Muscle of leg (tissue), 16 donors: ENCODE measurements around the gene TAF3. TPM values are rescaled to one million over a fixed set of nuclear protein-coding genes. Genes with fewer than 3 reads are reported as not detected.
A peak's percentile ranks its signal among the peaks of the same experiment; 100 is the strongest.
"Not testable (repeated sequence)": the region's sequence is repeated elsewhere in the genome, so short reads cannot be mapped to it uniquely, and the experiment has no call there.

Experiments used
- DNase-seq: peaks from one replicate; pipeline ENCODE4 v3.0.0; 2013
- H3K27ac ChIP-seq: one replicate; pipeline ENCODE4 v1.5.1; 2013; ENCODE audit warnings: mild to moderate bottlenecking, low read length, control low read depth
- H3K27me3 ChIP-seq: one replicate; pipeline ENCODE4 v1.6.1; 2013; ENCODE audit warnings: low read length; ENCODE audit not compliant: control insufficient read depth, insufficient read depth
- H3K36me3 ChIP-seq: one replicate; pipeline ENCODE4 v1.6.1; 2013; ENCODE audit warnings: low read length; ENCODE audit not compliant: control insufficient read depth, insufficient read depth
- H3K4me1 ChIP-seq: one replicate; pipeline ENCODE4 v1.6.1; 2013; ENCODE audit warnings: low read length; ENCODE audit not compliant: control insufficient read depth, insufficient read depth
- H3K4me3 ChIP-seq: one replicate; pipeline ENCODE4 v1.5.1; 2013; ENCODE audit warnings: low read length, control low read depth
- H3K9me3 ChIP-seq: replicated peaks from 2 replicates; pipeline ENCODE4 v1.6.1; 2013; ENCODE audit warnings: low read depth, low read length; ENCODE audit not compliant: control insufficient read depth
- WGBS: methylation state at CpG from one replicate; pipeline ENCODE4 v1.1.5; 2013; ENCODE audit warnings: missing lambda C conversion rate; ENCODE audit not compliant: insufficient coverage; 5-methylcytosine and 5-hydroxymethylcytosine counted together
- long read RNA-seq, 11 donors: transcript quantifications; one replicate each; lab custom pipeline, GENCODE V29; 2026
- polyA plus RNA-seq, 8 donors: library from polyadenylated mRNA; unstranded; fragments of 120-200 nt; gene quantifications; one replicate each; pipeline versions ENCODE4 v1.2.1 to v1.2.3, GENCODE V29; 2013; ENCODE audit warnings: inconsistent platforms in 1 of 8, low replicate concordance in 1 of 8; ENCODE audit not compliant: insufficient read length in 8 of 8, insufficient read depth in 1 of 8
- total RNA-seq: library from RNA; stranded (reverse); fragments of 120-200 nt; gene quantifications from one replicate; pipeline ENCODE4 v1.2.4, GENCODE V29; 2013

Gene TAF3, protein sequence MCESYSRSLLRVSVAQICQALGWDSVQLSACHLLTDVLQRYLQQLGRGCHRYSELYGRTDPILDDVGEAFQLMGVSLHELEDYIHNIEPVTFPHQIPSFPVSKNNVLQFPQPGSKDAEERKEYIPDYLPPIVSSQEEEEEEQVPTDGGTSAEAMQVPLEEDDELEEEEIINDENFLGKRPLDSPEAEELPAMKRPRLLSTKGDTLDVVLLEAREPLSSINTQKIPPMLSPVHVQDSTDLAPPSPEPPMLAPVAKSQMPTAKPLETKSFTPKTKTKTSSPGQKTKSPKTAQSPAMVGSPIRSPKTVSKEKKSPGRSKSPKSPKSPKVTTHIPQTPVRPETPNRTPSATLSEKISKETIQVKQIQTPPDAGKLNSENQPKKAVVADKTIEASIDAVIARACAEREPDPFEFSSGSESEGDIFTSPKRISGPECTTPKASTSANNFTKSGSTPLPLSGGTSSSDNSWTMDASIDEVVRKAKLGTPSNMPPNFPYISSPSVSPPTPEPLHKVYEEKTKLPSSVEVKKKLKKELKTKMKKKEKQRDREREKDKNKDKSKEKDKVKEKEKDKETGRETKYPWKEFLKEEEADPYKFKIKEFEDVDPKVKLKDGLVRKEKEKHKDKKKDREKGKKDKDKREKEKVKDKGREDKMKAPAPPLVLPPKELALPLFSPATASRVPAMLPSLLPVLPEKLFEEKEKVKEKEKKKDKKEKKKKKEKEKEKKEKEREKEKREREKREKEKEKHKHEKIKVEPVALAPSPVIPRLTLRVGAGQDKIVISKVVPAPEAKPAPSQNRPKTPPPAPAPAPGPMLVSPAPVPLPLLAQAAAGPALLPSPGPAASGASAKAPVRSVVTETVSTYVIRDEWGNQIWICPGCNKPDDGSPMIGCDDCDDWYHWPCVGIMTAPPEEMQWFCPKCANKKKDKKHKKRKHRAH
- total RNA-seq: 2.0 TPM
- 1 to 10 TPM; 4.8 to 7.4 (median 6.4) TPM for polyA plus RNA-seq
- long read RNA-seq, donor 1: 0 reads
- long read RNA-seq, donor 2: 0 reads
- long read RNA-seq, donor 3, full-length matches to known transcripts: 2 of 2 reads
- long read RNA-seq, donor 3, partial matches to known transcripts: 0 of 2 reads
- long read RNA-seq, donor 3, other reads (novel, unspliced or antisense): 0 of 2 reads
- long read RNA-seq, donor 4: 0 reads
- long read RNA-seq, donor 5: 0 reads
- long read RNA-seq, donor 6: 0 reads
- long read RNA-seq, donor 7: 0 reads
- long read RNA-seq, donor 8: 0 reads
- long read RNA-seq, donor 9, partial matches to known transcripts: 5 of 5 reads
- long read RNA-seq, donor 9, other reads (novel, unspliced or antisense): 0 of 5 reads
- long read RNA-seq, donor 10: 0 reads
- long read RNA-seq, donor 11: 0 reads

DNA sequence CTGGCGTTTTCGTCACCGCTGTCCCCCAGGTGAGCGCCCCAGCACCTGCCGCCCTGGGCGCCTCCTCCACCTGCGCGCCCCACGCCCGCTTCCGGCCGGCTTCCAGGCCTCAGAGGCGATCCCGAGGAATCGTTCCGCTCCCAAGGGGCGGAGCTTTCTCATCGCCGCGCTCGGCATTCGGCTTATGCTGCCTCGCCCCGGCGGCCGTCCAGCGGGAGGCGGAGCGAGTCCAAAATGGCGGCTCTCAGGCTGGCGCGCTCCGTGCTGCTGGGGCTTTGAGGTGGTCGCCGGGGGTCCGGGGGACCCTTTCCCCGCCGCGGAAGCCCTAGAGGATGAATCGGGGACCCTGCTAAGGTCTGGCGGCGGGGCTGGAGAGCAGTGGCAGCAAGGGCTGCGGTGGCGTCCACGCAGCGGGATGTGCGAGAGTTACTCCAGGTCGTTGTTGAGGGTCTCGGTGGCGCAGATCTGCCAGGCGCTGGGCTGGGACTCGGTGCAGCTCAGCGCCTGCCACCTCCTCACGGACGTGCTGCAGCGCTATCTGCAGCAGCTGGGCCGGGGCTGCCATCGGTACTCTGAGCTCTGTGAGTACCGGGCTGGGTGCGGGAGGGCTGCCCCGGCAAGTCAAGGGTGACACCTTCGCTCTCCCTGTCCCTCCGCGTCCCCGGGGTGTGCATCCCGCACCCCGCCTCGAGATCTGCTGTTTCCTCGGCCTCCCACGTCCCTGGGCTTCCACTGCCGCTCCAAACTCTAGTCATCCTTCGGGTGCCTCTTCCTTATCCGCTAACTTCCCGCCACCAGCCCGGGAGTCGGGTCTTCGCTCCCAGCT, at the start of gene TAF3:
Gene TAF3 (plus strand): TSS at position 211 of the 826 bp plus-strand sequence. CDS start 205 bp downstream, at position 416.
- H3K27ac ChIP-seq: peak within 1 kb of the TSS; percentile 71
- H3K9me3 ChIP-seq: no peaks in the 10 kb centered on the region
- peak within 1 kb of the TSS; percentile 97 for H3K4me3 ChIP-seq
- H3K36me3 ChIP-seq: peaks cover 7% of the 10 kb centered on the region
- peaks cover 8% of the 10 kb centered on the region for H3K4me1 ChIP-seq
- WGBS: under 1% methylated on average over 65 of the region's 77 CpGs
- peak; percentile 97 for DNase-seq
- peaks cover 18% of the 10 kb centered on the region for H3K27me3 ChIP-seq

DNA sequence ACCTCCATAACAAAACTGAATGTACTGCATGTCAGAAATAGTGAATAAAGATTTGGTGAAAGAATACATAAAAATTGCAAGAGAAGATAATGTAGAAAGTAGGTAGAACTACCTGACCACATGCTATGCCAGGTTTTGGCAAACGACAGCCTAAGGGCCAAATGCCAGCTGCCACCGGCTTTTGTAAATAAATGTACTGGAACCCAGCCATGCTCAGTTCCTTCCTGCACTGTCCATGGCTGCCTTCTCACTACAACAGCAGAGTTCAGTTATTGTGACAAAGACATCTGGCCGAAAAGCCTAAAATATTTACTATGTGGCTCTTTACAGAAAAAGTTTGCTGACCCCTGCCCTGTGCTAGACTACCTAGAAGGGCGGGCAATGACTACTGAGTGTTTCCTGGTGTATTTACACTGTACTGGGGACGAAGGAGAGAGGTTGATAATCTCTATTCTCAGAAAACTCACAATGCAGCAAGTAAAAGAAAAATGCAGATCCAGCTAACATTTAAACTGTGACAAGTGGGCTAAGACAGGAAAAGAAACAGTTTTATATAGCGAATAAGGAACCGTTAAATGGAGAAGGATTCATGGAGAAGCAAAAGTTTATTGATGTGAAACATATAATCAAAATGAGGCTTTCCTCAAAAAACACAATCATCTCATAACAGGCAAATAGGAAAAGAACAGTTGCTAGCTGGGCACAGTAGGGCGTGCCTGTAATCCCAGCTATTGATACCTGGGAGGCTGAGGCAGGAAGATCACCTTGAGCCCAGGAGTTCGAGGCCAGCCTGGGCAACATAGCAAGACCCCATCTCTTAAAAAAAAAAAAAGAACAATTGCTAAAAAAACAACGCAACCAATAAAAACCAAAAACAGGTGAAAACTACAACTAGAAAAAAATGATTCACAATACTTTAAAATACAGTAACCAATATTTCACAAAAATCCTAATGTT, 44.2 kb upstream of the TAF3 start:
- H3K9me3 ChIP-seq: no peaks in the 10 kb centered on the region
- WGBS: 83% methylated on average over 4 of the region's 10 CpGs
- H3K27me3 ChIP-seq: no peaks in the 10 kb centered on the region
- H3K27ac ChIP-seq: peak overlapping the region; percentile 13
- H3K36me3 ChIP-seq: peaks cover 45% of the 10 kb centered on the region
- DNase-seq: no peak
- H3K4me3 ChIP-seq: no peak overlapping the region
- no peaks in the 10 kb centered on the region for H3K4me1 ChIP-seq

DNA sequence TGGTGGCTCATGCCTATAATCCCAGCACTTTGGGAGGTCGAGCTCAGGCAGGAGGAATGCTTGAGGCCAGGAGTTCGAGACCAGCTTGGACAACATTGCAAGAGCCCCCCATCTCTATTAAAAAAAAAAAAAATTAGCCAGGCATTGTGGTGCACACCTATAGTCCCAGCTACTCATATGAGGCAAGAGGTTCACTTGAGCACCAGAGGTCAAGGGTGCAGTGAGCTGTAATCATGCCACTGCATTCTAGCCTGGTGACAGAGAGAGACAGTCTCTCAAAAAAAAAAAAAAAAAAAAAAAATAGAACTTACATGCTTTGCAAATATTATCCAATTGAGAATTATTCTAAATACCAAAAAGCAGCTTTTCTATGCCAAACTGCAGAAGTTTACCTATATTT, 41.5 kb upstream of the TAF3 start:
- no CpG with 5 or more reads among the region's 2 CpGs for whole genome bisulfite sequencing
- no peak for DNase-seq
- H3K4me3 ChIP-seq: no peak overlapping the region
- peaks cover 48% of the 10 kb centered on the region for H3K36me3 ChIP-seq
- no peaks in the 10 kb centered on the region for H3K27me3 ChIP-seq
- no peaks in the 10 kb centered on the region for H3K4me1 ChIP-seq
- no peak overlapping the region for H3K27ac ChIP-seq
- no peaks in the 10 kb centered on the region for H3K9me3 ChIP-seq

DNA sequence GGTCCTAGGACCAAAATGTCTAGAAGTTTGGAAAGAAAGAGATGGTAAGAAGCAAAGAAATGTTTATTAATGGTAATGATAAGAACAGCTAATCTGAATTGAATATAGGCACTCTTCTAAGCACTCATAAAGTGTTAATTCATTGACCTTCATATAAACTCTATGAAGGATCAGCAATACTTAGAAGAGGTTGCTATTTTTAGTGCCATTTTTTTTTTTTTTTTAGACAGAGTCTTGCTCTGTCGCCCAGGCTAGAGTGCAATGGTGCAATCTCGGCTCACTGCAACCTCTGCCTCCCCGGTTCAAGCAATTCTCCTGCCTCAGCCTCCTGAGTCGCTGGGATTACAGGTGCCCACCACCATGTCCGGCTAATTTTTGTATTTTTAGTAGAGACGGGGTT, 36.1 kb upstream of the TAF3 start:
- not testable (repeated sequence) for DNase-seq, H3K27ac ChIP-seq, H3K27me3 ChIP-seq, H3K4me1 ChIP-seq, H3K9me3 ChIP-seq, H3K4me3 ChIP-seq
- 100% methylated on average over 4 of the region's 6 CpGs for WGBS
- peaks cover 32% of the 10 kb centered on the region for H3K36me3 ChIP-seq

DNA sequence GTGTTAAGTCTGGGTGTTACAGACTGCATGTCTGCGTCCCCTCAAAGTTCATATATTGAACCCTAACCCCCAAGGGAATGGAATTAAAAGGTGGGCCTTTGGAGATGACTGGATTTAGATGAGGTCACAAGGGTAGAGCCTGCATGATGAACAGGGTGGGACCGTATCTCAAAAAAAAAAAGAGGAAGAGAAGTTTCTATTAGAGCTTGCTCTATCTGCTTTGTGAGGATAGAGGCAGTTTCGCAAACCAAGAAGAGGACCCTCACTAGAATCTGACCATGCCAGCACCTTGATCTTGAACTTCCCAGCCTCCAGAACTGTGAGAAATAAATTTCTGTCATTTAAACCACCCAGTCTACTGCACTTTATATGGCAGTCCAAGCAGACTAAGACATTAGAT, 31.9 kb upstream of the TAF3 start:
- no peak for DNase-seq
- 38% methylated on average over 1 of the region's 3 CpGs for WGBS
- H3K4me1 ChIP-seq: peaks cover 16% of the 10 kb centered on the region
- H3K27me3 ChIP-seq: no peaks in the 10 kb centered on the region
- no peak overlapping the region for H3K4me3 ChIP-seq
- no peak overlapping the region for H3K27ac ChIP-seq
- no peaks in the 10 kb centered on the region for H3K9me3 ChIP-seq
- H3K36me3 ChIP-seq: peaks cover 7% of the 10 kb centered on the region

DNA sequence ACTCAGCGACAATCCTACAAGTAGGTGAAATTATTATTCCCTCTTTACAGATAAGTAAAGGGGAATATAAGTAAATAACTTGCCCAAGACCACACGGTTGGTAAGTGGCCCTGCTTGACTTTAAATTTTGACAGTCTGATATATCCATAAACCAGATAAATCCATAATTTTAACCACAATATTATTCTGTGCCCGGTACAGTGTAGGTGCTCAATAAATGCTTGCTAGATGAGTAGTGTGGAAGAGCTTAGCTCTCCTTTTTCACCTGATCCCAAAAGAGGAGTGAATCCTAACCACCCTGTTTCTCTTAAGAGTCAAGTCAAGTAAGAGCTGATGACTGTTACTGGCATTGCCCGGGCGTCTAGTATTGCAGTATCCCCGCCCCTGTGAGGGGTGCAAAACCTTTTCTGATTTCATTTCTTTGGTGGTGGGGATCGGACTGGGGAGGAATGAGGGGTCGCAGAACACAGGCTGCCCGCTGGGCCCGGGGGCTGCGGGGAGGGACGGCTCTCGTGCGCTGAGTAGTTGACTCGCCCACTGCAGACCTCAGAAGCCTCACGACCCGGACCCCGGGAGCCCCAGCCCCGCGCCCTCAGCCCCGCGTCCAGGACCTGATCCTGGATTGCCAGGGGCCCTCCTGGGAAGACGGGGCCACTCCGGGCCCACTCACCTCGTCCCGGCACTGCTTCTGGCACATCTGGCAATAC, 31.0 kb upstream of the TAF3 start:
- no peak for DNase-seq
- peak overlapping the region; percentile 97 for H3K4me3 ChIP-seq
- no peaks in the 10 kb centered on the region for H3K9me3 ChIP-seq
- 0% methylated on average over 21 of the region's 26 CpGs for WGBS
- no peaks in the 10 kb centered on the region for H3K27me3 ChIP-seq
- peak overlapping the region; percentile 74 for H3K27ac ChIP-seq
- H3K36me3 ChIP-seq: peaks cover 8% of the 10 kb centered on the region
- H3K4me1 ChIP-seq: peaks cover 16% of the 10 kb centered on the region

DNA sequence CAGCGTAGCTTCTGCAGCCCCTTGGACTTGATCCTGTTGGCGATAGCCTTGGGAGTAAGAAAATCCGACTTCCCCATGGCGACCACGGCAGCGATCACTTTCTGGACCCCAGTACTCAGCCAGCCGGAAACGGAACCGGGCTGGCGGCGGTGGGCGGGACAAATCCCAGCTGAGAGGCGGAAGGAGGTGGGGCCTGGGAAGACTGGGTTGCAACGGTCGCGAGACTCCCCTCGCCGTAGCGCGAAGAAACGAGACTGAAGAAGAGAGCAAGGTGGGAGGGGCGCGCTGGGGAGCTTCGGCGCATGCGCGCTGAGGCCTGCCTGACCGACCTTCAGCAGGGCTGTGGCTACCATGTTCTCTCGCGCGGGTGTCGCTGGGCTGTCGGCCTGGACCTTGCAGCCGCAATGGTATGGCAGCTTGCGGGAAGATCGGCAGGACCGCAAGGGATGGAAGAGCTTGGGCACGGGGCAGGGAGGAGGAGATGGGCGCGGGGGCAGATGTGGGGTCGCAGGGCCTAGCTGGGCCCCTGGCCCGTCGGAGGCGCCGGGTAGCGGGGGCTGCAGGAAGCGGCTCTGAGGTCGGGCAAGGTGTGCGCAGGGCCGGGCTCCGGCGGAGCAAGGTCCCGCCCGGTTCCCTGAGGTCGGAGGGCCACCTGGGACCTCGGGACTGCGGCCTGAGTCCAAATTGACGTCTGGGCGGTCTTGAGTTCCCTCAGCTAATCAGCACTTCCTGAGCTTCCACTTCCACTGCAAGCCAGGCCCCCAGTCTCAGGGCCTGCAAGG, 30.3 kb upstream of the TAF3 start, which contains the start of the genes ATP5F1C and KIN:
Gene ATP5F1C (plus strand): TSS at position 321 of the 782 bp plus-strand sequence. CDS start 31 bp downstream, at position 352.
Gene KIN (minus strand): TSS at position 137 of the 782 bp plus-strand sequence. CDS start 60 bp downstream, at position 77.
- H3K9me3 ChIP-seq: no peaks in the 10 kb centered on the region
- H3K27ac ChIP-seq: peak within 1 kb of the TSS; percentile 83
- H3K36me3 ChIP-seq: peaks cover 9% of the 10 kb centered on the region
- peak; percentile 99 for DNase-seq
- H3K4me1 ChIP-seq: peaks cover 16% of the 10 kb centered on the region
- H3K4me3 ChIP-seq: peak within 1 kb of the TSS; percentile 97
- under 1% methylated on average over 58 of the region's 59 CpGs for WGBS
- H3K27me3 ChIP-seq: no peaks in the 10 kb centered on the region
